ENCODE data around the gene FGD2.

DNA sequence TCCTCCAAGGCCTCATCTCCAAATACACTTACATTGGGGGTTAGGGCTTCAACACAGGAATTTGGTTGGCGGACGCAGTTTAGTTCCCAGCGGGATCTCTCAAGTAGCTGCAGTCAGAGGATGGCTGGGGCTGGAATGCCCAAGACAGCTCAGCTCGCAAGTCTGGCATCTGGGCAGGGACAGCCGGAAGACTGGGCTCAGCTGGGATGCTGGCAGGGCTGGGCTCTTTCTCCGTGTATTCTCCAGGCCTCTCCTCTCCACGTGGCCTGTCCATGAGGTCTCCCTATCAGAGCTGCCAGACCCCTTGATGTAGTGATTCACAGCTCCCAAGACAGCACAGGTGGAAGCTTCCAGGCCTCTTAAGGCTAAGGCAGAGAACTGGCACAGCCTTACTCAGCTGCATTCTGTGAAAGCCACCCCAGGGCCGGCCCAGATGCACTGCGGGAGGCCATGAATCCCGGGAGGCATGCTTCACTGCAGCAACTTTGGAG is 5.0 kb downstream of the FGD2 start:
- TF ChIP-seq, protein P1, sequence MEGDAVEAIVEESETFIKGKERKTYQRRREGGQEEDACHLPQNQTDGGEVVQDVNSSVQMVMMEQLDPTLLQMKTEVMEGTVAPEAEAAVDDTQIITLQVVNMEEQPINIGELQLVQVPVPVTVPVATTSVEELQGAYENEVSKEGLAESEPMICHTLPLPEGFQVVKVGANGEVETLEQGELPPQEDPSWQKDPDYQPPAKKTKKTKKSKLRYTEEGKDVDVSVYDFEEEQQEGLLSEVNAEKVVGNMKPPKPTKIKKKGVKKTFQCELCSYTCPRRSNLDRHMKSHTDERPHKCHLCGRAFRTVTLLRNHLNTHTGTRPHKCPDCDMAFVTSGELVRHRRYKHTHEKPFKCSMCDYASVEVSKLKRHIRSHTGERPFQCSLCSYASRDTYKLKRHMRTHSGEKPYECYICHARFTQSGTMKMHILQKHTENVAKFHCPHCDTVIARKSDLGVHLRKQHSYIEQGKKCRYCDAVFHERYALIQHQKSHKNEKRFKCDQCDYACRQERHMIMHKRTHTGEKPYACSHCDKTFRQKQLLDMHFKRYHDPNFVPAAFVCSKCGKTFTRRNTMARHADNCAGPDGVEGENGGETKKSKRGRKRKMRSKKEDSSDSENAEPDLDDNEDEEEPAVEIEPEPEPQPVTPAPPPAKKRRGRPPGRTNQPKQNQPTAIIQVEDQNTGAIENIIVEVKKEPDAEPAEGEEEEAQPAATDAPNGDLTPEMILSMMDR (IDR thresholded peaks at IDR 0.05 in 2 of 3, conservative IDR thresholded peaks at IDR 0.05 in 1 of 3; ENCODE audit: borderline replicate concordance in 1 of 3, insufficient read depth in 1 of 3, low read depth in 2 of 3, low read length in 2 of 3): no peak
- TF ChIP-seq EZH2 (IDR thresholded peaks at IDR 0.05): no peak
- no peak for TF ChIP-seq SP1 (IDR thresholded peaks at IDR 0.05; ENCODE audit: low read depth)
- TF ChIP-seq POLR2AphosphoS5 (IDR thresholded peaks at IDR 0.05; ENCODE audit: low read depth, low read length): no peak
- no peak for TF ChIP-seq MAX (IDR thresholded peaks at IDR 0.05)
- no peak for TF ChIP-seq RAD21 (IDR thresholded peaks at IDR 0.05; ENCODE audit: low read depth)
- TF ChIP-seq SRF (IDR thresholded peaks at IDR 0.05; ENCODE audit: low read depth): no peak
- no peak for TF ChIP-seq FOSL1 (IDR thresholded peaks at IDR 0.05; ENCODE audit: low read depth)
- no peak for TF ChIP-seq POLR2A (IDR thresholded peaks at IDR 0.05; ENCODE audit: borderline replicate concordance, extremely low read depth, insufficient read depth, insufficient read length)
- TF ChIP-seq YY1 (IDR thresholded peaks at IDR 0.05; ENCODE audit: extremely low read depth, insufficient replicate concordance, low read depth, low read length): no peak
- TF ChIP-seq TCF7L2 (IDR thresholded peaks at IDR 0.05; ENCODE audit: borderline replicate concordance, extremely low read depth, insufficient read depth, insufficient read length): no peak
- no peak for TF ChIP-seq EZH2phosphoT487 (IDR thresholded peaks at IDR 0.05; ENCODE audit: borderline replicate concordance)
